Lower lobe of right lung (tissue), 2 donors: ENCODE measurements around the gene SOAT2. TPM values are rescaled to one million over a fixed set of nuclear protein-coding genes. Genes with fewer than 3 reads are reported as not detected.
A peak's percentile ranks its signal among the peaks of the same experiment; 100 is the strongest.

Experiments
- ATAC-seq, 2 donors: fragments of 200-7000 bp; cut with Tn5 transposase; one replicate each; pipeline ENCODE4 v1.9.1; 2020 to 2022; ENCODE audit warnings: mild to moderate bottlenecking in 2 of 2, moderate library complexity in 2 of 2
- DNase-seq: peaks from one replicate; pipeline ENCODE4 v3.0.0-alpha.2; 2020
- H3K27ac ChIP-seq: fragments of 200-600 bp; one replicate; pipeline ENCODE4 v1.8.0; 2022
- H3K27me3 ChIP-seq: fragments of 200-600 bp; one replicate; pipeline ENCODE4 v1.8.0; 2022; ENCODE audit warnings: low read depth
- H3K36me3 ChIP-seq: fragments of 200-600 bp; one replicate; pipeline ENCODE4 v1.8.0; 2022; ENCODE audit warnings: mild to moderate bottlenecking
- H3K4me1 ChIP-seq: fragments of 200-600 bp; one replicate; pipeline ENCODE4 v1.8.0; 2022
- H3K4me3 ChIP-seq: fragments of 200-600 bp; one replicate; pipeline ENCODE4 v1.8.0; 2022; ENCODE audit warnings: mild to moderate bottlenecking
- H3K9me3 ChIP-seq: fragments of 200-600 bp; one replicate; pipeline ENCODE4 v1.8.0; 2022
- CTCF ChIP-seq: fragments of 200-600 bp; IDR thresholded peaks from one replicate; pipeline ENCODE4 v1.8.0; 2022; ENCODE audit warnings: antibody characterized with exemption, mild to moderate bottlenecking
- intact Hi-C: fragments of 100-400 bp; cut with DNase I; formaldehyde crosslinking; loops from one replicate; pipeline ENCODE4 v1.11.0; 2022
- total RNA-seq: library from RNA; stranded (reverse); fragmentation: NEBNext Ultra II Directional; extraction: Animal tissue kit (Norgen Biotek cat#: 25700); gene quantifications from one replicate; pipeline ENCODE4 v1.2.1, GENCODE V29; 2021
- donor health status: DM: no; HTN: yes; CAD: no; lungs with severe emphysema.

SOAT2 gene
- total RNA-seq, 1 donor from 2014 or later = not detected

DNA sequence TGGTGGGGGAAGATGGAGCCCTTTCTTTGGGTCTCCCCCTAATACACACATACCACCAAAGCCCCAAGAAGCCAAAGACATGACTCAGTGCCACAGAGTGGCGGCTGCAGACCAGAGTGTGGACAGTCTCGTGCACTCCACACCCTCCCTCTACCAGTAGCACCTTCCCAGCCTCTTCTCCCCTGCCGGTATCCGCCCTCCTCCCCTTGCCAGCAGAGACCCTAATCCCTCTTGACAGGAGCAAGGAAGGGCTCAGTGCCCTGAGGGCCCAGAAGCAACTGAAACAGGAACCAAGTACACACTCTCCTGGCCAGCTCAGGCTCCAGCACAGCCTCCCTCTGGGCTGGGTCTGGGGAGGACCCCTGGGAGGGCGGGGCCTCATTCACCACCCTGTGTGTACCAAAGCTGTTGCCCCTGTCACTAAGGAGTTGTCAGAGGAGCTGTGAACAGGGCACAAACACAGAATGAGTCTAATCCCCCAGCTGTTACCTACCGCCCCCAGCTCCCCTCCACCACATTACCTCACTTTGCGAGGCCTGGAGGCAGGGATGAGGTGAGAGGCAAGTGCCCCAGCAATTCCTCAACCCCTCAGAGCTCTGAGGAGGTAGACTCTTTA, 32.3 kb upstream of the SOAT2 start:
- DNase-seq = no peak
- Histone ChIP-seq H3K9me3 (no peaks in the 10 kb centered on the region), H3K36me3 (peaks cover 76% of the 10 kb centered on the region), H3K27me3 (no peaks in the 10 kb centered on the region), H3K4me1 (peaks cover 57% of the 10 kb centered on the region), H3K4me3 (no peak overlapping the region), H3K27ac (peak overlapping the region; percentile 36)
- intact Hi-C loops = no loop called here
- no peak for ATAC-seq
- TF ChIP-seq CTCF = no peak

- intact Hi-C loops = no loop called here
- Histone ChIP-seq H3K4me1 (peaks cover 58% of the 10 kb centered on the region), H3K27me3 (no peaks in the 10 kb centered on the region), H3K9me3 (no peaks in the 10 kb centered on the region), H3K36me3 (peaks cover 76% of the 10 kb centered on the region), H3K4me3 (no peak overlapping the region), H3K27ac (peak overlapping the region; percentile 36)
- TF ChIP-seq CTCF = no peak
- ATAC-seq (no peak), DNase-seq (no peak)
Measured at GRCh38 chr12:53071591-53072551, 31.4 kb upstream of the SOAT2 start.

DNA sequence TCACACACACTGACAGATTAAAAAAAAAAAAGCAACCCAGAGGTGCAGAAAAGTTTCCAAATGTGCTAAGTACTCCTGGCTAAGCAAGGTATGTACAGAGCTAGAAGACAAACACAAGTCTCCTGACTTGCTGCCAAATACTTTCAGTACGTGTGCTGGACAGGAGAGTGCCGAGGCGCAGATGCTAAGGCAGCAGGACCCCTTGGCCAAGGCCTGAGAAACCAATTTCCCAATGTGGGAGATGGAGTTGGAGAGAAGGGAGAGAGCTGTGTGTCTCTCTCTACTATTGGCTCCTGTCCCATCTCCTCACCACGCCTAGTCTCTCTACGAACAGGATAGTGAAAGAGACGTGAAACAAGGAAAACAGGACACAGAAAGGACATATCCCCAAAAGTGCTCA, 29.4 kb upstream of the SOAT2 start:
- intact Hi-C loops = no loop called here
- DNase-seq (no peak), ATAC-seq (peak; percentile 59 to 71)
- Histone ChIP-seq H3K27ac (peak overlapping the region; percentile 46), H3K36me3 (peaks cover 62% of the 10 kb centered on the region), H3K4me1 (peaks cover 78% of the 10 kb centered on the region), H3K4me3 (no peak overlapping the region), H3K27me3 (no peaks in the 10 kb centered on the region), H3K9me3 (no peaks in the 10 kb centered on the region)
- no peak for TF ChIP-seq CTCF

DNA sequence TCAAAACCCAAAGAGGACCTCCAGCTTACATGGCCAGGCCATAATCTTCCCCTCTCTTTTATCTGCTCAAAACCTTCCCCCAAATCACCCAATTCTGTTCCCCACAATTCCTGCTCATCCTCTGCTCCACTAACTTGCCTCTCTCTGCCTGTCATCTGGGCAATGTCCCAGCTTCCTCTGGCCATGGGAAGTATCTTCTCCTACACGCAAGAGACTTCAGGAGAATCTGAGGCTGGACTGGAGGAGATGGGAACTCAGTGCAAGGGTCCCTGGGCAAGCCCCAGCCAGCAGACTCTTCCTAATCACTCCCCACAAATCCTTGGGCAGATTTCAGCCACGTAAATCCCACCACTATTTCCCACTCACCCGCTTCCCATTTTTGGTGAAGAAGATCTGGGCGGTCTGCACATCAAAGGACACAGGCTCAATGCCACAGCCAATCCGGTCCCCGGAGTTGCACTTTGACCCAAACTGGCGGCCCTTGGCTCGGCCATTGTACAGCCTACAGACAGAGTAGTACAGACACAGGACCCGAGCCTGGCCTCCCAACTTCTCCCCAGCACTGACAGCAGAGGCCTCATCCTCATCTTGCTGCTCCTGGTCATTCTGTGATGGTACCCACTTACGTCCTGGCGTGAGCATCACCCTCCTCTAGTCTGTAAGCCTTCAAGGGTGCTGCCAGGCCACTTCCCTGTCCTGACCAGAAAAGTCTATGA, 28.8 kb upstream of the SOAT2 start:
- DNase-seq (no peak), ATAC-seq (no peak)
- H3K27ac ChIP-seq = peak overlapping the region; percentile 46
- intact Hi-C loops = no loop called here
- H3K36me3 ChIP-seq = peaks cover 62% of the 10 kb centered on the region
- no peak overlapping the region for H3K4me3 ChIP-seq
- TF ChIP-seq CTCF = no peak
- H3K9me3 ChIP-seq = no peaks in the 10 kb centered on the region
- H3K4me1 ChIP-seq = peaks cover 78% of the 10 kb centered on the region
- H3K27me3 ChIP-seq = no peaks in the 10 kb centered on the region

GRCh38 chr12:53074999-53075370, 28.3 kb upstream of the SOAT2 start:
- no peak for TF ChIP-seq CTCF
- H3K27ac ChIP-seq = no peak overlapping the region
- H3K9me3 ChIP-seq = no peaks in the 10 kb centered on the region
- ATAC-seq = no peak
- intact Hi-C loops = no loop called here
- no peak overlapping the region for H3K4me3 ChIP-seq
- no peak for DNase-seq
- H3K36me3 ChIP-seq = peaks cover 60% of the 10 kb centered on the region
- H3K27me3 ChIP-seq = no peaks in the 10 kb centered on the region
- H3K4me1 ChIP-seq = peaks cover 76% of the 10 kb centered on the region
